Nephron progenitor cell (in vitro differentiated cells): ENCODE data around the gene JUND.

ENCODE experiments used
- DNase-seq: peaks from one replicate; pipeline ENCODE4 v3.0.0; 2021
- H3K27ac Mint-ChIP-seq: 2 replicates; pipeline ENCODE4 v1.8.0; 2021; ENCODE audit warnings: mild to moderate bottlenecking, moderate library complexity, mixed read lengths
- H3K27me3 Mint-ChIP-seq: 2 replicates; pipeline ENCODE4 v1.8.0; 2021; ENCODE audit warnings: mild to moderate bottlenecking, low read depth, mixed read lengths; ENCODE audit not compliant: poor library complexity
- H3K36me3 Mint-ChIP-seq: 2 replicates; pipeline ENCODE4 v1.8.0; 2021; ENCODE audit warnings: low read depth, mixed read lengths
- H3K4me1 Mint-ChIP-seq: 2 replicates; pipeline ENCODE4 v1.8.0; 2021; ENCODE audit warnings: mixed read lengths
- H3K4me3 Mint-ChIP-seq: 2 replicates; pipeline ENCODE4 v1.8.0; 2021; ENCODE audit warnings: mild to moderate bottlenecking, moderate library complexity, mixed read lengths
- H3K9me3 Mint-ChIP-seq: 2 replicates; pipeline ENCODE4 v1.8.0; 2021; ENCODE audit warnings: mild to moderate bottlenecking, moderate library complexity, mixed read lengths
- CTCF ChIP-seq: fragments of 200-600 bp; sonication (generic); IDR thresholded peaks from 2 replicates; pipeline ENCODE4 v1.5.0; 2021; ENCODE audit warnings: antibody characterized with exemption

JUND gene

GRCh38 chr19:18306888-18307260 lies 25.5 kb upstream of the JUND start:
- no peak for TF ChIP-seq CTCF
- no peaks in the 10 kb centered on the region for H3K27me3 Mint-ChIP-seq
- H3K9me3 Mint-ChIP-seq = no peaks in the 10 kb centered on the region
- peaks cover 41% of the 10 kb centered on the region for H3K4me1 Mint-ChIP-seq
- peaks cover 14% of the 10 kb centered on the region for H3K36me3 Mint-ChIP-seq
- no peak overlapping the region for H3K4me3 Mint-ChIP-seq
- no peak for DNase-seq
- peak overlapping the region; percentile 94 for H3K27ac Mint-ChIP-seq

GRCh38 chr19:18306209-18306887 lies 24.9 kb upstream of the JUND start:
- Mint-ChIP-seq H3K27ac (peak overlapping the region; percentile 77), H3K36me3 (peaks cover 14% of the 10 kb centered on the region), H3K4me3 (no peak overlapping the region), H3K9me3 (no peaks in the 10 kb centered on the region), H3K27me3 (no peaks in the 10 kb centered on the region), H3K4me1 (peaks cover 41% of the 10 kb centered on the region)
- DNase-seq = no peak
- no peak for TF ChIP-seq CTCF

- Mint-ChIP-seq H3K36me3 (peaks cover 14% of the 10 kb centered on the region), H3K27ac (peak overlapping the region; percentile 98), H3K27me3 (no peaks in the 10 kb centered on the region), H3K4me3 (peak overlapping the region; percentile 67), H3K9me3 (no peaks in the 10 kb centered on the region), H3K4me1 (peaks cover 41% of the 10 kb centered on the region)
- TF ChIP-seq CTCF = no peak
- DNase-seq = peak; percentile 62
These were observed 23.3 kb upstream of the JUND start for GRCh38 chr19:18304458-18305310.

- no peak for DNase-seq
- TF ChIP-seq CTCF = no peak
- peaks cover 14% of the 10 kb centered on the region for H3K36me3 Mint-ChIP-seq
- H3K4me3 Mint-ChIP-seq = peak overlapping the region; percentile 55
- H3K4me1 Mint-ChIP-seq = peaks cover 42% of the 10 kb centered on the region
- H3K27ac Mint-ChIP-seq = peak overlapping the region; percentile 98
- no peaks in the 10 kb centered on the region for H3K9me3 Mint-ChIP-seq
- H3K27me3 Mint-ChIP-seq = no peaks in the 10 kb centered on the region
These were observed 22.7 kb upstream of the JUND start for GRCh38 chr19:18304208-18304457.

- TF ChIP-seq CTCF = no peak
- H3K4me3 Mint-ChIP-seq = no peak overlapping the region
- no peaks in the 10 kb centered on the region for H3K9me3 Mint-ChIP-seq
- peaks cover 44% of the 10 kb centered on the region for H3K4me1 Mint-ChIP-seq
- peaks cover 3% of the 10 kb centered on the region for H3K36me3 Mint-ChIP-seq
- H3K27me3 Mint-ChIP-seq = peaks cover 5% of the 10 kb centered on the region
- no peak for DNase-seq
- H3K27ac Mint-ChIP-seq = no peak overlapping the region
These were observed 20.3 kb upstream of the JUND start for GRCh38 chr19:18301718-18302111.
